Endothelial cell of umbilical vein (primary cell): ENCODE results near the gene CACNA2D1. TPM values are rescaled to one million over a fixed set of nuclear protein-coding genes. Genes with fewer than 3 reads are reported as not detected.

Experiments used
- BruUV-seq: library from RNA; stranded (reverse); fragments of 400-500 nt; replicated peaks from 2 replicates; lab custom pipeline; 2021; lab: Mats Ljungman, UMichigan
- CTCF ChIA-PET: fragments of 300-600, 350-600 bp; sonication (Branson Sonifier 250); formaldehyde crosslinking; loops from one replicate; lab custom pipeline; 2021; ENCODE audit warnings: antibody characterized with exemption, inconsistent platforms; lab: Charles Lee
- POLR2A ChIA-PET: fragments of 300-600, 350-600 bp; sonication (Branson Sonifier 250); formaldehyde crosslinking; loops from one replicate; lab custom pipeline; 2021; ENCODE audit warnings: antibody characterized with exemption, inconsistent platforms; lab: Charles Lee
- DNase-seq: peaks from one replicate; pipeline ENCODE4 v3.0.0-alpha.2; 2011; ENCODE audit warnings: low read depth, low spot score
- FAIRE-seq: peaks from 2 replicates; lab custom pipeline; 2011; peaks lifted over from hg19 to GRCh38; lab: Jason Lieb, UNC
- H2AFZ ChIP-seq: 2 replicates; pipeline ENCODE4 v1.6.0; 2012; ENCODE audit warnings: low read depth, low read length, control low read depth, inconsistent platforms
- H3K27ac ChIP-seq: 2 replicates; pipeline ENCODE4 v1.5.1; 2011; ENCODE audit warnings: low read depth, mild to moderate bottlenecking, control low read depth, low read length, moderate library complexity; ENCODE audit not compliant: insufficient read depth
- H3K27me3 ChIP-seq, 2 experiments: 2 replicates each; pipeline versions ENCODE4 v1.6.0 to v1.6.1; 2011; ENCODE audit warnings: low read length in 2 of 2, mixed read lengths in 1 of 2; ENCODE audit not compliant: control insufficient read depth in 2 of 2, insufficient read depth in 2 of 2
- H3K36me3 ChIP-seq, 2 experiments: 2 replicates in 1 of 2; 3 replicates in 1 of 2; pipeline ENCODE4 v1.5.1; 2011; ENCODE audit warnings: low read length in 2 of 2, mild to moderate bottlenecking in 1 of 2, moderate library complexity in 1 of 2; ENCODE audit not compliant: control insufficient read depth in 2 of 2, insufficient read depth in 2 of 2; ENCODE audit errors: extremely low read depth in 1 of 2
- H3K4me1 ChIP-seq: 3 replicates; pipeline ENCODE4 v1.5.1; 2011; ENCODE audit warnings: mild to moderate bottlenecking, low read length; ENCODE audit not compliant: control insufficient read depth, insufficient read depth; ENCODE audit errors: extremely low read depth
- H3K4me2 ChIP-seq: 2 replicates; pipeline ENCODE4 v1.6.1; 2011; ENCODE audit warnings: low read length, control low read depth, mixed read lengths; ENCODE audit not compliant: insufficient read depth
- H3K4me3 ChIP-seq, 3 experiments: fragments of 200-600 bp in 1 of 3; sonication (generic), shearing (Covaris generic) in 1 of 3; replicated peaks in 1 of 3; 2 replicates each; pipeline ENCODE4 v1.5.1; 2011 to 2016; ENCODE audit warnings: control low read depth in 3 of 3, low read length in 3 of 3, mild to moderate bottlenecking in 2 of 3, inconsistent platforms in 1 of 3, low read depth in 1 of 3, moderate library complexity in 1 of 3; ENCODE audit not compliant: insufficient read depth in 1 of 3
- H3K79me2 ChIP-seq: 2 replicates; pipeline ENCODE4 v1.6.0; 2012; ENCODE audit warnings: low read length, inconsistent platforms; ENCODE audit not compliant: control insufficient read depth, insufficient read depth
- H3K9ac ChIP-seq: replicated peaks from 2 replicates; pipeline ENCODE3; 2011; ENCODE audit warnings: low read length, control low read depth; ENCODE audit not compliant: insufficient read depth; ENCODE audit errors: extremely low read depth
- H3K9me1 ChIP-seq: replicated peaks from 3 replicates; pipeline ENCODE4 v1.6.0; 2011; ENCODE audit warnings: mild to moderate bottlenecking, low read length; ENCODE audit not compliant: control insufficient read depth, insufficient read depth; ENCODE audit errors: extremely low read depth
- H3K9me3 ChIP-seq: replicated peaks from 2 replicates; pipeline ENCODE4 v1.5.1; 2012; ENCODE audit warnings: low read length, inconsistent platforms; ENCODE audit not compliant: control insufficient read depth, insufficient read depth
- H4K20me1 ChIP-seq: replicated peaks from 2 replicates; pipeline ENCODE3; 2011; ENCODE audit warnings: mild to moderate bottlenecking, low read length; ENCODE audit not compliant: control insufficient read depth, insufficient read depth; ENCODE audit errors: extremely low read depth
- CTCF ChIP-seq, 2 donors: IDR thresholded peaks; 1 replicate in 1 of 2; 2 replicates in 1 of 2; pipeline ENCODE4 v1.5.1; 2011; ENCODE audit warnings: low read length in 2 of 2, mild to moderate bottlenecking in 2 of 2, moderate library complexity in 2 of 2, control low read depth in 1 of 2, inconsistent platforms in 1 of 2, low read depth in 1 of 2; ENCODE audit not compliant: insufficient read depth in 1 of 2; ENCODE audit errors: extremely low read depth in 1 of 2
- EZH2 ChIP-seq: IDR thresholded peaks from 2 replicates; pipeline ENCODE4 v1.6.1; 2012; ENCODE audit warnings: borderline replicate concordance, low read depth, mild to moderate bottlenecking, moderate library complexity, low read length, inconsistent platforms; ENCODE audit not compliant: severe bottlenecking
- FOS ChIP-seq: IDR thresholded peaks from 2 replicates; pipeline ENCODE4 v1.6.1; 2011; ENCODE audit warnings: mild to moderate bottlenecking, low read length, moderate library complexity, borderline replicate concordance; ENCODE audit not compliant: insufficient read depth
- GATA2 ChIP-seq: IDR thresholded peaks from 2 replicates; pipeline ENCODE4 v1.7.0; 2011; ENCODE audit warnings: low read depth, mild to moderate bottlenecking, moderate library complexity, mixed read lengths, low read length; ENCODE audit not compliant: insufficient read length, insufficient read depth
- JUN ChIP-seq: IDR thresholded peaks from 2 replicates; pipeline ENCODE4 v1.6.1; 2011; ENCODE audit warnings: borderline replicate concordance, low read depth; ENCODE audit not compliant: insufficient read length, insufficient read depth
- dilution Hi-C: fragments of 300-500 bp; cut with MboI; formaldehyde crosslinking; loops from one replicate; pipeline ENCODE4 v1.15.0; 2019; ENCODE audit warnings: low sequenced_read_pairs; ENCODE audit not compliant: extremely low pct_ligation_motif_present
- intact Hi-C: fragments of 100-400 bp; cut with micrococcal nuclease; formaldehyde crosslinking; loops from one replicate; pipeline ENCODE4 v1.10.0; 2022
- polyA plus RNA-seq, 4 experiments: library from polyadenylated mRNA; depleted of rRNA in 3 of 4; stranded (reverse) in 3 of 4; unstranded in 1 of 4; fragments of >200 nt; gene quantifications; 2 replicates each; pipeline versions ENCODE4 v1.2.1 to v1.2.3, GENCODE V29; 2011 to 2012; ENCODE audit warnings: missing spikeins in 1 of 4
- total RNA-seq: library from RNA; stranded (reverse); gene quantifications from 2 replicates; pipeline ENCODE4 v1.2.3, GENCODE V29; 2021

The CACNA2D1 gene
- total and polyA plus RNA-seq, 2 donors (not counting 3 experiments of a cell fraction or from before 2014, with no cell fraction given) = 4.1 to 38.6 TPM

GRCh38 chr7:82081644-82082224 lies 361.8 kb downstream of the CACNA2D1 start:
- DNase-seq = no peak
- intact Hi-C loops (no loop called here), dilution Hi-C loops (no loop called here)
- ChIA-PET POLR2A (no interaction called here), CTCF (interaction anchor here (1.0 kb wide), 1 partner anchor 12 kb away, joined by 3 read pairs; no protein-coding TSS in a partner anchor)
- Histone ChIP-seq H3K9me3 (no peaks in the 10 kb centered on the region), H2AFZ (no peak overlapping the region), H3K9ac (no peak overlapping the region), H3K4me1 (no peaks in the 10 kb centered on the region), H3K27me3 (no peaks in the 10 kb centered on the region), H3K27ac (no peak overlapping the region), H3K36me3 (no peaks in the 10 kb centered on the region), H3K4me3 (no peak overlapping the region), H3K79me2 (no peaks in the 10 kb centered on the region), H3K4me2 (no peak overlapping the region), H3K9me1 (no peaks in the 10 kb centered on the region), H4K20me1 (no peaks in the 10 kb centered on the region)
- no TSS peak for BruUV-seq
- FAIRE-seq = no peak
- TF ChIP-seq FOS (no peak), EZH2 (no peak), GATA2 (no peak), JUN (no peak), CTCF (IDR thresholded peaks at IDR 0.05; ENCODE audit: extremely low read depth in 1 of 2, insufficient read depth in 1 of 2, low read depth in 1 of 2, low read length in 2 of 2) (no peak)
